ENCODE data around the gene TGFBR3L.

DNA sequence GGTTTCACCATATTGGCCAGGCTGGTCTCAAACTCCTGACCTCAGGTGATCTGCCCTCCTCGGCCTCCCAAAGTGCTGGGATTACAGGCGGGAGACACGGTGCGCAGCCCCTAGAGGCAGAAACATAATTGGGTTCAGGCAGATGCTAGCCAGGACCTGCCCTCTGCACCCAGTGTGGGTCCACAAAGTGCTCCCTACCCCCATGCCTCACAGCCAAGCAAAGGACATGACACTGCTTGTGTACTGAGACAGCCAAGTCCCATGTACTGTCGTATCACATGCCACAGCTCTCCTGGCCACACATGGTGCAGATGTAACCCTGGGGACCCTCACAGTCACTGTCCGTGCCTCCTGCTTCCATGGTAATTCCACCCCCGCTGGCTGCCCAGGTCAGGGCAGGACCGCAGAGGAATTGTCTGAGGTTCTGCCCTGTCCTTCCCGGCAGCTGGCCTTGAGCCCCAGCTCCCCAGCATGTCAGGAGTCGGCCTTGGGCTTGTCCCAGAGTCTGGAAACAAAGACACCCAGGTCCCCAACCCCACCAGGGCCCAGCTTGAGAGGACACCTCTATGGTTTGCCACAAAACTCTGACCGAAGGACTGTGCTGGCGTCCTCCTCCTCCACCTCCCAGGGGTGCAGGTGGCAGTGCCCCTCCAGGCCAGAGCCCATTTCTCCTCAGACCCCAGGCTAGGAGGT is 48.1 kb upstream of the TGFBR3L start:
- TF ChIP-seq, protein P1, sequence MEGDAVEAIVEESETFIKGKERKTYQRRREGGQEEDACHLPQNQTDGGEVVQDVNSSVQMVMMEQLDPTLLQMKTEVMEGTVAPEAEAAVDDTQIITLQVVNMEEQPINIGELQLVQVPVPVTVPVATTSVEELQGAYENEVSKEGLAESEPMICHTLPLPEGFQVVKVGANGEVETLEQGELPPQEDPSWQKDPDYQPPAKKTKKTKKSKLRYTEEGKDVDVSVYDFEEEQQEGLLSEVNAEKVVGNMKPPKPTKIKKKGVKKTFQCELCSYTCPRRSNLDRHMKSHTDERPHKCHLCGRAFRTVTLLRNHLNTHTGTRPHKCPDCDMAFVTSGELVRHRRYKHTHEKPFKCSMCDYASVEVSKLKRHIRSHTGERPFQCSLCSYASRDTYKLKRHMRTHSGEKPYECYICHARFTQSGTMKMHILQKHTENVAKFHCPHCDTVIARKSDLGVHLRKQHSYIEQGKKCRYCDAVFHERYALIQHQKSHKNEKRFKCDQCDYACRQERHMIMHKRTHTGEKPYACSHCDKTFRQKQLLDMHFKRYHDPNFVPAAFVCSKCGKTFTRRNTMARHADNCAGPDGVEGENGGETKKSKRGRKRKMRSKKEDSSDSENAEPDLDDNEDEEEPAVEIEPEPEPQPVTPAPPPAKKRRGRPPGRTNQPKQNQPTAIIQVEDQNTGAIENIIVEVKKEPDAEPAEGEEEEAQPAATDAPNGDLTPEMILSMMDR (IDR thresholded peaks at IDR 0.05), result no peak
- no peak for TF ChIP-seq POLR2A (IDR thresholded peaks at IDR 0.05)

All from testis (tissue), 2 donors.